ENCODE measurements around the gene TBC1D17. TPM values are rescaled to one million over a fixed set of nuclear protein-coding genes. Genes with fewer than 3 reads are reported as not detected.

Gene TBC1D17
- total RNA-seq, 1 experiment from 2014 or later = 17.8 TPM

DNA sequence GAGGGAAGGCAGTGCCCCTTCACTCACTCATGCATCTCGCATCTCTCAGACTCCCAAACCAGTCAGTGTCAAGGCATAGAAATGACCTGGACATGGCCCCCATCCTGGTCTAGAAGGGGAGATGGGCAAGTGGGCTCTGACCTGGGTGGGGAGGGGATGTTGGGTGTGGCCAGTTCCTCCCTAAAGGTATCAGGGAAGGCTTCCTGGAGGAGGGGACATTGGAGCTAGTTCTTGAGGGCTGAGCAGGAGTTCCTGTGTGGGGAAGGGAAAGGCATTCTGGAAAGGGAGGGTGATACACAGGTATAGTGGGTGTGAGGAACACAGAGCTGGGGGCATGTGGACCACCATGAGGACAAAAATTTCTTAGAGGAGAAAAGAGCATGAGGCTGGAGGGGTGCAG, 15.2 kb downstream of the TBC1D17 start:
- no peak overlapping the region for H3K4me3 ChIP-seq (ENCODE audit: low read length)
- H4K20me1 ChIP-seq (ENCODE audit: low read length) = no peaks in the 10 kb centered on the region
- H2AFZ ChIP-seq (ENCODE audit: low read length) = no peak overlapping the region
- intact Hi-C loops (cut with micrococcal nuclease) = no loop called here
- no peaks in the 10 kb centered on the region for H3F3A ChIP-seq (ENCODE audit: low read length, unreplicated experiment)
- no peaks in the 10 kb centered on the region for H3K9me2 ChIP-seq (replicated peaks; ENCODE audit: low read length)
- no peak overlapping the region for H3K27ac ChIP-seq (ENCODE audit: low read length)
- no peak for TF ChIP-seq EZH2phosphoT487 (IDR thresholded peaks at IDR 0.05; ENCODE audit: borderline replicate concordance, low read length)
- TF ChIP-seq, protein P1, sequence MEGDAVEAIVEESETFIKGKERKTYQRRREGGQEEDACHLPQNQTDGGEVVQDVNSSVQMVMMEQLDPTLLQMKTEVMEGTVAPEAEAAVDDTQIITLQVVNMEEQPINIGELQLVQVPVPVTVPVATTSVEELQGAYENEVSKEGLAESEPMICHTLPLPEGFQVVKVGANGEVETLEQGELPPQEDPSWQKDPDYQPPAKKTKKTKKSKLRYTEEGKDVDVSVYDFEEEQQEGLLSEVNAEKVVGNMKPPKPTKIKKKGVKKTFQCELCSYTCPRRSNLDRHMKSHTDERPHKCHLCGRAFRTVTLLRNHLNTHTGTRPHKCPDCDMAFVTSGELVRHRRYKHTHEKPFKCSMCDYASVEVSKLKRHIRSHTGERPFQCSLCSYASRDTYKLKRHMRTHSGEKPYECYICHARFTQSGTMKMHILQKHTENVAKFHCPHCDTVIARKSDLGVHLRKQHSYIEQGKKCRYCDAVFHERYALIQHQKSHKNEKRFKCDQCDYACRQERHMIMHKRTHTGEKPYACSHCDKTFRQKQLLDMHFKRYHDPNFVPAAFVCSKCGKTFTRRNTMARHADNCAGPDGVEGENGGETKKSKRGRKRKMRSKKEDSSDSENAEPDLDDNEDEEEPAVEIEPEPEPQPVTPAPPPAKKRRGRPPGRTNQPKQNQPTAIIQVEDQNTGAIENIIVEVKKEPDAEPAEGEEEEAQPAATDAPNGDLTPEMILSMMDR (conservative IDR thresholded peaks at IDR 0.05; ENCODE audit: low read depth, low read length) = no peak
- TF ChIP-seq EZH2 (IDR thresholded peaks at IDR 0.05; ENCODE audit: low read length, unreplicated experiment) = no peak
- POLR2A ChIA-PET (ENCODE audit: unreplicated experiment) = no interaction called here
- no peaks in the 10 kb centered on the region for H3K36me3 ChIP-seq (ENCODE audit: low read depth, low read length)
- no peaks in the 10 kb centered on the region for H3K79me2 ChIP-seq (ENCODE audit: low read length)
- H3K4me2 ChIP-seq (ENCODE audit: low read length) = no peak overlapping the region
- peaks cover 10% of the 10 kb centered on the region for H3K4me1 ChIP-seq (ENCODE audit: insufficient read depth, low read length)
- no peak overlapping the region for H3K9ac ChIP-seq (ENCODE audit: low read length)
- no TSS peak for BruUV-seq (replicated peaks)
- no peaks in the 10 kb centered on the region for H3K27me3 ChIP-seq (ENCODE audit: low read length)
- no peak for ATAC-seq
- H3K9me3 ChIP-seq (ENCODE audit: low read length) = no peaks in the 10 kb centered on the region
- CTCF ChIA-PET = no interaction called here
- DNase-seq = no peak

GRCh38 chr19:49894011-49894664, 16.6 kb downstream of the TBC1D17 start:
- no peaks in the 10 kb centered on the region for H3K79me2 ChIP-seq (ENCODE audit: low read length)
- no peak overlapping the region for H3K9ac ChIP-seq (ENCODE audit: low read length)
- no peak overlapping the region for H2AFZ ChIP-seq (ENCODE audit: low read length)
- H3K4me3 ChIP-seq (ENCODE audit: low read length) = no peak overlapping the region
- no peak for DNase-seq
- H3K4me1 ChIP-seq (ENCODE audit: insufficient read depth, low read length) = peaks cover 12% of the 10 kb centered on the region
- H3K36me3 ChIP-seq (ENCODE audit: low read depth, low read length) = no peaks in the 10 kb centered on the region
- H3K9me2 ChIP-seq (replicated peaks; ENCODE audit: low read length) = no peaks in the 10 kb centered on the region
- H3K27me3 ChIP-seq (ENCODE audit: low read length) = no peaks in the 10 kb centered on the region
- no peak overlapping the region for H3K27ac ChIP-seq (ENCODE audit: low read length)
- no peaks in the 10 kb centered on the region for H3K9me3 ChIP-seq (ENCODE audit: low read length)
- ATAC-seq = no peak
- TF ChIP-seq EZH2 (IDR thresholded peaks at IDR 0.05; ENCODE audit: low read length, unreplicated experiment) (no peak), EZH2phosphoT487 (IDR thresholded peaks at IDR 0.05; ENCODE audit: borderline replicate concordance, low read length) (no peak)
- TF ChIP-seq, protein P1 (conservative IDR thresholded peaks at IDR 0.05; ENCODE audit: low read depth, low read length) = no peak
- intact Hi-C loops (cut with micrococcal nuclease) = no loop called here
- ChIA-PET CTCF (no interaction called here), POLR2A (ENCODE audit: unreplicated experiment) (interaction anchor here (0.6 kb wide), 1 partner anchor 255 kb away, joined by 7 read pairs; no protein-coding TSS in a partner anchor)
- H3K4me2 ChIP-seq (ENCODE audit: low read length) = no peak overlapping the region
- no TSS peak for BruUV-seq (replicated peaks)
- H4K20me1 ChIP-seq (ENCODE audit: low read length) = no peaks in the 10 kb centered on the region
- no peaks in the 10 kb centered on the region for H3F3A ChIP-seq (ENCODE audit: low read length, unreplicated experiment)

DNA sequence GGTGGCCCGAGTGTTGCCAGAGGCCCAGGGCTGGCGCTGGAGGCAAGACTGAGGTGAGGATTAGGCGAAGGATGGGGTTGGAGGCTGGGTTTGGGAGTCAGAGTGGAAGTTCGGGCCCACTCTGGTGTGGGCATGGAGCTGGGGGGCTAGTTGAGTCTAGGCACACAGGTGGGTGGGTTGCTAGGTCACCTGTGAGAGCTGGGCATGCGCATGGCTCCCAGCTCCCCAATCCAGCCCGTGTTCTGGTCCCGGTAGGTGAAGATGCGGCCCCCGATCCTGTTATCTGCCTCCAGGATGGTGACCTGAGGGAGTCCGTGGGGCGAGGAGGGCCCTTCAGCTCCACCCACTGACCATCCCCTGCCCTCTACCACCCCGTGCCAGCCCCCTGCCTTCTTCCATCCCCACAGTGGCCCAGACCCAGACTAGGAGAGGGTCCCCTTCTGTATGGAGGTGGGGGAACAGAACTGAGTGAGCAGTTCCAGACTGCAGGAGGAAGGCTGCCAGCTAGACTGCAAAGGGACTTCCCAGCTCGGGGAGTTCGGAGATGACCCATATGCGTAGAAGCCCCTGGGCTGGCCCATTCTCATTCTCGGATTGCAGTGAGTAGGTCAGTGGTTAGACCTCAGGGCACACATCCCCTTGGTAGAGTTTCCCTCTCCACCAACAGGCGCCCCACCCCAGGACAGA, 17.5 kb downstream of the TBC1D17 start:
- H2AFZ ChIP-seq (ENCODE audit: low read length) = no peak overlapping the region
- H3K9ac ChIP-seq (ENCODE audit: low read length) = no peak overlapping the region
- POLR2A ChIA-PET (ENCODE audit: unreplicated experiment) = no interaction called here

More for the DNA sequence above, 17.5 kb downstream of the TBC1D17 start:
- intact Hi-C loops (cut with micrococcal nuclease) = no loop called here
- no peaks in the 10 kb centered on the region for H3F3A ChIP-seq (ENCODE audit: low read length, unreplicated experiment)
- H3K9me2 ChIP-seq (replicated peaks; ENCODE audit: low read length) = no peaks in the 10 kb centered on the region
- peaks cover 12% of the 10 kb centered on the region for H3K4me1 ChIP-seq (ENCODE audit: insufficient read depth, low read length)
- H3K79me2 ChIP-seq (ENCODE audit: low read length) = no peaks in the 10 kb centered on the region
- no TSS peak for BruUV-seq (replicated peaks)
- H3K4me2 ChIP-seq (ENCODE audit: low read length) = no peak overlapping the region
- ATAC-seq = no peak
- H4K20me1 ChIP-seq (ENCODE audit: low read length) = no peaks in the 10 kb centered on the region
- H3K36me3 ChIP-seq (ENCODE audit: low read depth, low read length) = no peaks in the 10 kb centered on the region
- H3K4me3 ChIP-seq (ENCODE audit: low read length) = no peak overlapping the region
- no peak for DNase-seq
- no peaks in the 10 kb centered on the region for H3K9me3 ChIP-seq (ENCODE audit: low read length)
- CTCF ChIA-PET = no interaction called here
- H3K27me3 ChIP-seq (ENCODE audit: low read length) = no peaks in the 10 kb centered on the region
- no peak overlapping the region for H3K27ac ChIP-seq (ENCODE audit: low read length)
- TF ChIP-seq EZH2 (IDR thresholded peaks at IDR 0.05; ENCODE audit: low read length, unreplicated experiment) (no peak), EZH2phosphoT487 (IDR thresholded peaks at IDR 0.05; ENCODE audit: borderline replicate concordance, low read length) (no peak)
- TF ChIP-seq, protein P1 (conservative IDR thresholded peaks at IDR 0.05; ENCODE audit: low read depth, low read length) = no peak

Measured in PC-3 (cell line).